ENCODE results near the gene C11orf54.

C11orf54 gene

DNA sequence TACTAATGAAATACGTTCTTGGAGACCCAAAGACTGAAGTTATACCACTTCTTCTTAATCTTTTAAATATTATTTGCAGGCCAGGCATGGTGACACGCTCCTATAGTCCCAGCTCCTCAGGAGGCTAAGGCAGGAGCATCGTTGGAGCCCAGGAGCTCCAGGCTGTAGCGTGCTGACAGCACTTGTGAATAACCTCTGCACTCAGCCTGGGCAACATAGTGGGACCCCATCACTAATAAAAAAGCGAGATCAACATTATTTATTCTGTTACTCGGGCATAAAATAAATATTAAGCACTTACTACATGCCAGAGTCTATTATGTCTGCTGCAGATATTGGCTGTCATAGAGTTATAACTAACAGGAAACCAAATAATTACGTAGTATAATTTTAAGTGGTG lies 41.9 kb downstream of the C11orf54 start:
- DNase-seq (ENCODE audit: extremely low spot score): no peak
- POLR2A ChIA-PET: interaction anchor here (0.7 to 2.2 kb wide), 4 partner anchors 13 to 93 kb away, joined by 3 to 35 read pairs (median 4); partner anchors contain the start of genes C11orf54 and TAF1D
- CTCF ChIA-PET: interaction anchor here (0.9 to 2.5 kb wide), 16 partner anchors 8 to 722 kb away, joined by 3 to 11 read pairs (median 4); partner anchors contain the start of genes C11orf54 and TAF1D
- TF ChIP-seq, protein P1, sequence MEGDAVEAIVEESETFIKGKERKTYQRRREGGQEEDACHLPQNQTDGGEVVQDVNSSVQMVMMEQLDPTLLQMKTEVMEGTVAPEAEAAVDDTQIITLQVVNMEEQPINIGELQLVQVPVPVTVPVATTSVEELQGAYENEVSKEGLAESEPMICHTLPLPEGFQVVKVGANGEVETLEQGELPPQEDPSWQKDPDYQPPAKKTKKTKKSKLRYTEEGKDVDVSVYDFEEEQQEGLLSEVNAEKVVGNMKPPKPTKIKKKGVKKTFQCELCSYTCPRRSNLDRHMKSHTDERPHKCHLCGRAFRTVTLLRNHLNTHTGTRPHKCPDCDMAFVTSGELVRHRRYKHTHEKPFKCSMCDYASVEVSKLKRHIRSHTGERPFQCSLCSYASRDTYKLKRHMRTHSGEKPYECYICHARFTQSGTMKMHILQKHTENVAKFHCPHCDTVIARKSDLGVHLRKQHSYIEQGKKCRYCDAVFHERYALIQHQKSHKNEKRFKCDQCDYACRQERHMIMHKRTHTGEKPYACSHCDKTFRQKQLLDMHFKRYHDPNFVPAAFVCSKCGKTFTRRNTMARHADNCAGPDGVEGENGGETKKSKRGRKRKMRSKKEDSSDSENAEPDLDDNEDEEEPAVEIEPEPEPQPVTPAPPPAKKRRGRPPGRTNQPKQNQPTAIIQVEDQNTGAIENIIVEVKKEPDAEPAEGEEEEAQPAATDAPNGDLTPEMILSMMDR (IDR thresholded peaks at IDR 0.05; ENCODE audit: control extremely low read depth, extremely low read depth, low read depth, missing control alignments): no peak

DNA sequence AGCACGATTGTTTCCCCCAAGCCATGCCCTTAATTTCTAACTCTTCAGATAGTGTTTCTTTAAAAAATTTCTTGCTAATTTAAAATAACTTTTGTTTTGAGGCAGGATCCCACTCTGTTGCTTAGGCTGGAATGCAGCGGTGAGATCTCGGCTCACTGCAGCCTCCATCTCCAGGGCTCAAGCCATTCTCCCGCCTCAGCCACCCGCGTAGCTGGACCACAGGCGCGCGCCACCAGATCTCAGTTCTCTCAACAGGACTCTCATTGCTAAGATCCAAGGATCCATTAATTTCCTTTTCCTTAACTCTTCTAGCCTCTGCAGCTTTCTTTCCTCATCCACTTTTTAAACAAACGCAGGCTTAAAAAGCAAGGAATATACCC lies 42.3 kb downstream of the C11orf54 start:
- TF ChIP-seq, protein P1 (IDR thresholded peaks at IDR 0.05; ENCODE audit: control extremely low read depth, extremely low read depth, low read depth, missing control alignments): no peak
- POLR2A ChIA-PET: interaction anchor here (0.6 to 2.2 kb wide), 5 partner anchors 13 to 94 kb away, joined by 3 to 35 read pairs (median 4); partner anchors contain the start of genes C11orf54 and TAF1D
- CTCF ChIA-PET: interaction anchor here (0.8 to 2.4 kb wide), 21 partner anchors 9 to 721 kb away, joined by 3 to 10 read pairs (median 5); partner anchors contain the start of genes C11orf54 and TAF1D
- no peak for DNase-seq (ENCODE audit: extremely low spot score)

DNA sequence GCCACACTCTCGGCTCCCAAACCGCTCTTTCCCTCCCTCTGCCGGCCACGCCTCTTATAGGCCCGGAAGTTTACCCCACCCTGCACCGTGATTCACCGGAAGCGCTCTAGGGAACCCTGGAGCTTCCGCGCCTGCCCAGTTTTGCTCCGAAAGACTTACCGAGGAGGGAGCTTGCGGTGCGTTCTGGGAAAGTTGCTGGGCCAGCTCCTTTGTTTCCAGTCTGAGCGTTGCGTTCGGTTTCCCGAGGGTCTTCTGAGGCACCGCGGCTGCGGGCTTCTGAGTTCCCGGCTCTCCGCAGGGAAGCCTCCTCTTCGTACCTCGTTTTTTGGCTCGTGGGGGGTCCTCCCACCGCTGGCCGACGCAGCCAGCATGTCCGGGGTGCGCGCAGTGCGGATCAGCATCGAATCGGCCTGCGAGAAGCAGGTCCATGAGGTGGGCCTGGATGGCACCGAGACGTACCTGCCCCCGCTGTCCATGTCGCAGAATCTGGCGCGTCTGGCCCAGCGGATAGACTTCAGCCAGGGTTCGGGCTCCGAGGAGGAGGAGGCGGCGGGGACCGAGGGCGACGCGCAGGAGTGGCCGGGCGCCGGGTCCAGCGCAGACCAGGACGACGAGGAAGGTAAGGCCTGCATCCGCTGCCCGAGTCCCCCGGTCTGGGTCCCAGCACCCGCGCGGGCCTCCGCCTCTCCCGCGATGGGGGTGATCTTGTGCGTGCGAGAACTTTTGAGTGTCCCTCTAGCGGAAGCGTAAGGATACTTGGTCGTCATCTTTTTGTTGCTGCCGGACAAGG lies 42.9 kb downstream of the C11orf54 start, which contains the start of gene MED17:
Gene MED17, plus strand, starts transcription at position 138 of the 790 bp plus-strand sequence. Its CDS starts 232 bp downstream, at position 370.
- TF ChIP-seq, protein P1 (IDR thresholded peaks at IDR 0.05; ENCODE audit: control extremely low read depth, extremely low read depth, low read depth, missing control alignments): peak; percentile 41
- CTCF ChIA-PET: interaction anchor here (0.8 to 2.4 kb wide), 21 partner anchors 9 to 721 kb away, joined by 3 to 10 read pairs (median 5); partner anchors contain the start of genes C11orf54 and TAF1D
- peak; percentile 93 for DNase-seq (ENCODE audit: extremely low spot score)
- POLR2A ChIA-PET: interaction anchor here (0.6 to 2.2 kb wide), 5 partner anchors 12 to 94 kb away, joined by 3 to 35 read pairs (median 4); partner anchors contain the start of genes C11orf54 and TAF1D

DNA sequence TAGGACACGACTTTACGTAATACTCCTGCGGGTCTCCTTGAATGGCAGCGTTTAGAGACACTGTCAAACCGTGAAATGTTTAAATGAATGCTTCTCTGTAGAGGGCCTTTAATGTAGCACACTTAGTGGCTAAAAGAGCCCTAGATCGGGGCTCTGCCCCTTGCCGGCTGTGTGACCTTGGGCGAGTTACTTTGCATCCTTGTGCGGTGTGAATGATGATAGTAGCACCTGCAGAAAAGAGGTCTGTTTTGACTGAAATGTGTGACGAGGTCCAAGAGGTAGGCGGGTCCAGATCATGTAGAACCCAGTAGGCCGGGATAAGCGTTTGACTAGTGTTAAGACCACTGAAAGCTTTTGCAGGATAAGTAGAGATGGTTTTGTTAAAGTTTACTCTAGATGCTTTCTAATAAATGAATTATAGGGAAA lies 43.5 kb downstream of the C11orf54 start:
- POLR2A ChIA-PET: no interaction called here
- DNase-seq (ENCODE audit: extremely low spot score): peak; percentile 24
- CTCF ChIA-PET: no interaction called here
- TF ChIP-seq, protein P1 (IDR thresholded peaks at IDR 0.05; ENCODE audit: control extremely low read depth, extremely low read depth, low read depth, missing control alignments): no peak

DNA sequence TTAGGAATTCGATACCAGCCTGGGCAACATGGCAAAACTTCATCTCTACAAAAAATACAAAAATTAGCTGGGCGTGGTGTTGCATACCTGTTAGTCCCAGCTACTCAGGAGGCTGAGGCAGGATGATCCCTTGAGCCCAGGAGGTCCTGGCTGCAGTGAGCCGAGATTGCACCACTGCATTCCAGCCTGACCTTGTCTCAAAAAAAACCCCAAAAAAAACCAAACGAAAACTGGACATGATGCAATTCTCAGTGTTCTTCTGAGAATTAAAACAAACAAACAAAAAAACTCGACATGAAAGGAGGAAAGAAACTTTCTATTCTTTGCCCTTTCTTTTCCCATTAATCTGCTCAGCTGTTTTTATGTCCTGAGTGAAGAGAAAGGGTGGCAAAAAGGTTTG lies 50.0 kb downstream of the C11orf54 start:
- DNase-seq (ENCODE audit: extremely low spot score): no peak
- CTCF ChIA-PET: interaction anchor here (1.5 to 3.1 kb wide), 2 partner anchors 10 to 55 kb away, joined by 3 to 7 read pairs; no protein-coding TSS in a partner anchor
- TF ChIP-seq, protein P1 (IDR thresholded peaks at IDR 0.05; ENCODE audit: control extremely low read depth, extremely low read depth, low read depth, missing control alignments): no peak
- POLR2A ChIA-PET: no interaction called here

DNA sequence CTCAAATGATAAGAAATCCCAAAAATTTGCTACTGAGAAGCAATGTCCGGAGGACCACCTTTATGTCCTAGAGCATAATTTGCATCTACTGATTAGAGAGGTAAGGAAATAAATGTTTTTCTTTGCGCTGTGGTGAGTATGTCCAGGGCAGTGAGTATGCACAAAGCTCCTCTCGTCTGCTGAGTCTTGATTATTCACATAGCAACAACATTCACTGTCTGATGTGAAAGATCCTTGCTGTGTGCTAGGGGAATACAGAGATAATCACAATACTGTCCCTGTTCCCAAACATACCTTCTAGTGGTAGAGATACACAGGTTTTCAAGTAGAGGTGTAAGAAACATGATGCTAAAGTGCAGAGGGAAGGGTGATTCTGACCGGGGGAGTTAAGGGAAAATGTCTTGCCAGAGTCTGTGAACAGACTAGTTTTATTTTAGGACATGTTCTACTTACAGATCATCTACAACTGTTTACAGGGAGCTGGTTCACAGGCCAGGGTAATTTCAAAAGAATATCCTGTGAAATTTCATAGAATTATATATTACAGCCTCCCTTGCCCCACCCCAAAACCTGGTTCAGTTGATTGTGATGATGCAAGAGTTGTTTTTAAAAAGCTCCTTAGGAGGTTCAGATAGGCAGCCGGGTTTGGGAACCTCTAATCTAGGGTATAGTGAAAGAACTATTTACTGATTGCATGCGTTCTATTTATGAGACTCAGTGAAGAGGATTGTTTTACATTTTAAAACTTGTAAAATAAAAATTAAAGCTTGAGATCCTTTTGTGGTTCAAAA lies 55.2 kb downstream of the C11orf54 start:
- POLR2A ChIA-PET: interaction anchor here (0.6 to 0.9 kb wide), 2 partner anchors 13 to 67 kb away, joined by 3 to 4 read pairs; partner anchors contain the start of gene MED17
- no peak for DNase-seq (ENCODE audit: extremely low spot score)
- CTCF ChIA-PET: interaction anchor here (1.6 to 1.7 kb wide), 2 partner anchors 13 to 34 kb away, joined by 3 to 6 read pairs; partner anchors contain the start of gene MED17
- TF ChIP-seq, protein P1 (IDR thresholded peaks at IDR 0.05; ENCODE audit: control extremely low read depth, extremely low read depth, low read depth, missing control alignments): no peak

Measured in GM10248 (cell line).